Measurements from ENCODE around the gene ACTL8.
A peak's percentile ranks its signal among the peaks of the same experiment; 100 is the strongest.

Gene ACTL8

GRCh38 chr1:17831597-17831996 is 76.5 kb downstream of the ACTL8 start:
- TF ChIP-seq JUND (IDR thresholded peaks at IDR 0.05; ENCODE audit: low read depth): no peak
- in situ Hi-C loops (cut with HindIII; ENCODE audit: low pct_unique_long_range_greater_than_20kb, low sequenced_read_pairs): no loop called here
- peak; percentile 36 to 79 for DNase-seq (ENCODE audit: low read depth in 1 of 2, low spot score in 1 of 2)

- in situ Hi-C loops (cut with HindIII; ENCODE audit: low pct_unique_long_range_greater_than_20kb, low sequenced_read_pairs): no loop called here
- DNase-seq (ENCODE audit: low read depth in 1 of 2, low spot score in 1 of 2): no peak
- TF ChIP-seq JUND (IDR thresholded peaks at IDR 0.05; ENCODE audit: low read depth): no peak
Measured at GRCh38 chr1:17833661-17834501, 78.7 kb downstream of the ACTL8 start.

- TF ChIP-seq JUND (IDR thresholded peaks at IDR 0.05; ENCODE audit: low read depth): no peak
- DNase-seq (ENCODE audit: low read depth in 1 of 2, low spot score in 1 of 2): no peak
- in situ Hi-C loops (cut with HindIII; ENCODE audit: low pct_unique_long_range_greater_than_20kb, low sequenced_read_pairs): no loop called here
Measured at GRCh38 chr1:17834561-17835100, 79.5 kb downstream of the ACTL8 start.

- in situ Hi-C loops (cut with HindIII; ENCODE audit: low pct_unique_long_range_greater_than_20kb, low sequenced_read_pairs): no loop called here
- no peak for TF ChIP-seq JUND (IDR thresholded peaks at IDR 0.05; ENCODE audit: low read depth)
- no peak for DNase-seq (ENCODE audit: low read depth in 1 of 2, low spot score in 1 of 2)
Measured at GRCh38 chr1:17837233-17838030, 82.3 kb downstream of the ACTL8 start.

- no peak for DNase-seq (ENCODE audit: low read depth in 1 of 2, low spot score in 1 of 2)
- in situ Hi-C loops (cut with HindIII; ENCODE audit: low pct_unique_long_range_greater_than_20kb, low sequenced_read_pairs): no loop called here
- TF ChIP-seq JUND (IDR thresholded peaks at IDR 0.05; ENCODE audit: low read depth): no peak
Measured at GRCh38 chr1:17839641-17840196, 84.6 kb downstream of the ACTL8 start.

- in situ Hi-C loops (cut with HindIII; ENCODE audit: low pct_unique_long_range_greater_than_20kb, low sequenced_read_pairs): no loop called here
- TF ChIP-seq JUND (IDR thresholded peaks at IDR 0.05; ENCODE audit: low read depth): no peak
- no peak for DNase-seq (ENCODE audit: low read depth in 1 of 2, low spot score in 1 of 2)
Measured at GRCh38 chr1:17841944-17842343, 86.8 kb downstream of the ACTL8 start.

- no peak for DNase-seq (ENCODE audit: low read depth in 1 of 2, low spot score in 1 of 2)
- in situ Hi-C loops (cut with HindIII; ENCODE audit: low pct_unique_long_range_greater_than_20kb, low sequenced_read_pairs): no loop called here
Measured at GRCh38 chr1:17842686-17843085, 87.6 kb downstream of the ACTL8 start.

GRCh38 chr1:17844185-17844826 is 89.2 kb downstream of the ACTL8 start:
- in situ Hi-C loops (cut with HindIII; ENCODE audit: low pct_unique_long_range_greater_than_20kb, low sequenced_read_pairs): no loop called here

More at GRCh38 chr1:17842686-17843085, 87.6 kb downstream of the ACTL8 start:
- TF ChIP-seq JUND (IDR thresholded peaks at IDR 0.05; ENCODE audit: low read depth): no peak

GRCh38 chr1:17845583-17845982 is 90.5 kb downstream of the ACTL8 start:
- in situ Hi-C loops (cut with HindIII; ENCODE audit: low pct_unique_long_range_greater_than_20kb, low sequenced_read_pairs): no loop called here

More at GRCh38 chr1:17844185-17844826, 89.2 kb downstream of the ACTL8 start:
- no peak for TF ChIP-seq JUND (IDR thresholded peaks at IDR 0.05; ENCODE audit: low read depth)
- no peak for DNase-seq (ENCODE audit: low read depth in 1 of 2, low spot score in 1 of 2)

GRCh38 chr1:17846341-17846740 is 91.2 kb downstream of the ACTL8 start:
- DNase-seq (ENCODE audit: low read depth in 1 of 2, low spot score in 1 of 2): no peak
- no peak for TF ChIP-seq JUND (IDR thresholded peaks at IDR 0.05; ENCODE audit: low read depth)
- in situ Hi-C loops (cut with HindIII; ENCODE audit: low pct_unique_long_range_greater_than_20kb, low sequenced_read_pairs): no loop called here

More at GRCh38 chr1:17845583-17845982, 90.5 kb downstream of the ACTL8 start:
- no peak for TF ChIP-seq JUND (IDR thresholded peaks at IDR 0.05; ENCODE audit: low read depth)
- no peak for DNase-seq (ENCODE audit: low read depth in 1 of 2, low spot score in 1 of 2)

GRCh38 chr1:17847111-17847510 is 92.0 kb downstream of the ACTL8 start:
- in situ Hi-C loops (cut with HindIII; ENCODE audit: low pct_unique_long_range_greater_than_20kb, low sequenced_read_pairs): no loop called here
- TF ChIP-seq JUND (IDR thresholded peaks at IDR 0.05; ENCODE audit: low read depth): no peak
- DNase-seq (ENCODE audit: low read depth in 1 of 2, low spot score in 1 of 2): no peak

GRCh38 chr1:17849216-17849615 is 94.1 kb downstream of the ACTL8 start:
- in situ Hi-C loops (cut with HindIII; ENCODE audit: low pct_unique_long_range_greater_than_20kb, low sequenced_read_pairs): no loop called here
- DNase-seq (ENCODE audit: low read depth in 1 of 2, low spot score in 1 of 2): no peak
- TF ChIP-seq JUND (IDR thresholded peaks at IDR 0.05; ENCODE audit: low read depth): no peak

All from T47D (cell line).